WTC11 (cell line): ENCODE data around the gene ALDH16A1. TPM values are rescaled to one million over a fixed set of nuclear protein-coding genes. Genes with fewer than 3 reads are reported as not detected.
"Not testable (repeated sequence)": the region's sequence is repeated elsewhere in the genome, so short reads cannot be mapped to it uniquely, and the experiment has no call there.

Source experiments
- ATAC-seq: fragments of 200-7000 bp; cut with Tn5 transposase; 2 replicates; pipeline ENCODE4 v1.10.0; 2021; ENCODE audit warnings: mild to moderate bottlenecking, moderate library complexity
- CTCF ChIA-PET: fragments of 300-600 bp; sonication (Branson Sonifier 250); formaldehyde crosslinking; loops from one replicate; lab custom pipeline; 2021; ENCODE audit warnings: antibody characterized with exemption; lab: Charles Lee
- POLR2A ChIA-PET: fragments of 350-600 bp; sonication (Branson Sonifier 250); formaldehyde crosslinking; loops from one replicate; lab custom pipeline; 2021; ENCODE audit warnings: antibody characterized with exemption; lab: Charles Lee
- DNase-seq: peaks from one replicate; pipeline ENCODE4 v3.0.0; 2021; ENCODE audit warnings: low spot score
- H3K27ac Mint-ChIP-seq: 2 replicates; pipeline ENCODE4 v1.8.0; 2021; ENCODE audit warnings: mixed read lengths
- H3K27me3 Mint-ChIP-seq: 2 replicates; pipeline ENCODE4 v1.8.0; 2021; ENCODE audit warnings: low read depth, mild to moderate bottlenecking, moderate library complexity, mixed read lengths
- H3K36me3 Mint-ChIP-seq: 2 replicates; pipeline ENCODE4 v1.8.0; 2021; ENCODE audit warnings: mixed read lengths
- H3K4me1 Mint-ChIP-seq: 2 replicates; pipeline ENCODE4 v1.8.0; 2022; ENCODE audit warnings: mixed read lengths
- H3K4me3 Mint-ChIP-seq: 2 replicates; pipeline ENCODE4 v1.8.0; 2021; ENCODE audit warnings: mild to moderate bottlenecking, moderate library complexity, mixed read lengths
- H3K9me3 Mint-ChIP-seq: 2 replicates; pipeline ENCODE4 v1.8.0; 2021; ENCODE audit warnings: mixed read lengths
- CTCF ChIP-seq: fragments of 200-600 bp; IDR thresholded peaks from 2 replicates; pipeline ENCODE4 v1.8.0; 2022; ENCODE audit warnings: antibody characterized with exemption
- E2F5 ChIP-seq: sonication (generic); formaldehyde crosslinking; IDR thresholded peaks from 2 replicates; pipeline ENCODE4 v1.8.1; 2022; ENCODE audit warnings: mild to moderate bottlenecking, moderate library complexity, missing genetic modification reagents
- FOXJ3 ChIP-seq: sonication (generic); formaldehyde crosslinking; IDR thresholded peaks from 2 replicates; pipeline ENCODE4 v1.9.0; 2021; ENCODE audit warnings: missing genetic modification reagents, mild to moderate bottlenecking, borderline replicate concordance
- HMGA2 ChIP-seq: fragments of 250-450 bp; sonication (Bioruptor Pico); IDR thresholded peaks from 2 replicates; pipeline ENCODE4 v1.4.0; 2021; ENCODE audit warnings: mild to moderate bottlenecking, moderate library complexity
- HMGXB4 ChIP-seq: sonication (generic); formaldehyde crosslinking; IDR thresholded peaks from 2 replicates; pipeline ENCODE4 v1.8.1; 2023; ENCODE audit warnings: mild to moderate bottlenecking, moderate library complexity, missing genetic modification reagents
- NR2C2 ChIP-seq: sonication (generic); formaldehyde crosslinking; IDR thresholded peaks from 2 replicates; pipeline ENCODE4 v1.8.0; 2022; ENCODE audit warnings: mild to moderate bottlenecking, missing genetic modification reagents
- NR3C1 ChIP-seq: sonication (generic); formaldehyde crosslinking; conservative IDR thresholded peaks from 2 replicates; pipeline ENCODE4 v1.8.1; 2023; ENCODE audit warnings: low read depth, mild to moderate bottlenecking, missing genetic modification reagents
- SOX15 ChIP-seq: fragments of 250-450 bp; sonication (Bioruptor Pico); IDR thresholded peaks from 2 replicates; pipeline ENCODE4 v1.9.0; 2021; ENCODE audit warnings: mild to moderate bottlenecking
- SP1 ChIP-seq: sonication (generic); formaldehyde crosslinking; conservative IDR thresholded peaks from 2 replicates; pipeline ENCODE4 v1.8.1; 2022; ENCODE audit warnings: missing genetic modification reagents
- TP53 ChIP-seq: sonication (generic); formaldehyde crosslinking; IDR thresholded peaks from 2 replicates; pipeline ENCODE4 v1.8.1; 2023; ENCODE audit warnings: mild to moderate bottlenecking, missing genetic modification reagents
- ZMAT4 ChIP-seq: fragments of 250-450 bp; sonication (Bioruptor Pico); IDR thresholded peaks from 2 replicates; pipeline ENCODE4 v1.9.0; 2021; ENCODE audit warnings: mild to moderate bottlenecking
- ZNF121 ChIP-seq: sonication (generic); formaldehyde crosslinking; IDR thresholded peaks from 2 replicates; pipeline ENCODE4 v1.8.0; 2023; ENCODE audit warnings: missing genetic modification reagents
- ZNF232 ChIP-seq: sonication (generic); formaldehyde crosslinking; IDR thresholded peaks from 2 replicates; pipeline ENCODE4 v1.8.0; 2022; ENCODE audit warnings: mild to moderate bottlenecking, missing genetic modification reagents
- ZNF263 ChIP-seq: sonication (generic); formaldehyde crosslinking; IDR thresholded peaks from 2 replicates; pipeline ENCODE4 v1.8.1; 2022; ENCODE audit warnings: low read depth, mild to moderate bottlenecking, moderate library complexity, missing genetic modification reagents
- ZNF396 ChIP-seq: fragments of 250-450 bp; sonication (Bioruptor Pico); IDR thresholded peaks from 2 replicates; pipeline ENCODE4 v1.8.0; 2021; ENCODE audit warnings: mild to moderate bottlenecking, moderate library complexity, borderline replicate concordance
- ZNF416 ChIP-seq: fragments of 250-450 bp; sonication (Bioruptor Pico); IDR thresholded peaks from 2 replicates; pipeline ENCODE4 v1.9.0; 2021; ENCODE audit warnings: mild to moderate bottlenecking, inconsistent platforms
- ZNF423 ChIP-seq: fragments of 250-450 bp; sonication (Bioruptor Pico); IDR thresholded peaks from 2 replicates; pipeline ENCODE4 v2.1.2; 2022; ENCODE audit warnings: mild to moderate bottlenecking, moderate library complexity
- ZNF512 ChIP-seq: sonication (generic); formaldehyde crosslinking; IDR thresholded peaks from 2 replicates; pipeline ENCODE4 v1.8.1; 2022; ENCODE audit warnings: missing genetic modification reagents, borderline replicate concordance
- total RNA-seq: library from RNA; stranded (reverse); gene quantifications from 3 replicates; pipeline ENCODE4 v1.2.3, GENCODE V29; 2021
- TF ChIP-seq, protein P1 (sequence below): fragments of 250-450 bp; sonication (Bioruptor Pico); IDR thresholded peaks from 2 replicates; pipeline ENCODE4 v1.9.0; 2021; ENCODE audit warnings: moderate library complexity, mild to moderate bottlenecking, inconsistent platforms, borderline replicate concordance
- TF ChIP-seq, protein P2 (sequence below): sonication (generic); formaldehyde crosslinking; IDR thresholded peaks from 2 replicates; pipeline ENCODE4 v1.8.0; 2023; ENCODE audit warnings: missing genetic modification reagents

ALDH16A1 gene
- total RNA-seq, 1 experiment from 2014 or later = 44.3 TPM

- TF ChIP-seq ZNF396 (CRISPR knock-in tag) (no peak), SP1 (CRISPR knock-in tag) (no peak), FOXJ3 (CRISPR knock-in tag) (no peak), ZNF232 (no peak)
- TF ChIP-seq, protein P1, sequence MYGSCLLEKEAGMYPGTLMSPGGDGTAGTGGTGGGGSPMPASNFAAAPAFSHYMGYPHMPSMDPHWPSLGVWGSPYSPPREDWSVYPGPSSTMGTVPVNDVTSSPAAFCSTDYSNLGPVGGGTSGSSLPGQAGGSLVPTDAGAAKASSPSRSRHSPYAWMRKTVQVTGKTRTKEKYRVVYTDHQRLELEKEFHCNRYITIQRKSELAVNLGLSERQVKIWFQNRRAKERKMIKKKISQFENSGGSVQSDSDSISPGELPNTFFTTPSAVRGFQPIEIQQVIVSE = no peak
Observed at GRCh38 chr19:49470615-49470978, 17.6 kb downstream of the ALDH16A1 start (continued).

DNA sequence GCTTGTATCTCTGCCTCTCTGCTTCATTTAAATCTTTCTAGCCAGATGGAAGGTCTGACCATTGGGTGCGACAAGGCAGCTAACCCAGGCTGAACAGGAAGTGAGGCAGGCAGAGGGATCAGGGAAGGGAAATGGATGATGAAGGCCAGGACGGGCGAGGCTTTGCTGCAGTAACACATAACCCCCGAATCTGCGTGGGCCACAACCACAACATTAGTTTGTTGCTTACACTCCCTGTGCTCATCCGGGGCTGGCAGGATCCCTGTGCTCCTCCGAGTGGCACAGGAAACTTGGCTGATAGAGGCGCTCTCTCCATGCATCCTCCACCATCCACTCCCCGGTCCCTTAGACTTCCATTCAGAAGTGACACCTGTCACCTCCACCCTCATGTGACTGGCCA, 19.9 kb downstream of the ALDH16A1 start:
- peaks cover 16% of the 10 kb centered on the region for H3K4me1 Mint-ChIP-seq
- no peaks in the 10 kb centered on the region for H3K9me3 Mint-ChIP-seq
- TF ChIP-seq NR3C1 (CRISPR knock-in tag) = no peak
- no peak for TF ChIP-seq ZMAT4 (CRISPR knock-in tag)
- TF ChIP-seq, protein P2, sequence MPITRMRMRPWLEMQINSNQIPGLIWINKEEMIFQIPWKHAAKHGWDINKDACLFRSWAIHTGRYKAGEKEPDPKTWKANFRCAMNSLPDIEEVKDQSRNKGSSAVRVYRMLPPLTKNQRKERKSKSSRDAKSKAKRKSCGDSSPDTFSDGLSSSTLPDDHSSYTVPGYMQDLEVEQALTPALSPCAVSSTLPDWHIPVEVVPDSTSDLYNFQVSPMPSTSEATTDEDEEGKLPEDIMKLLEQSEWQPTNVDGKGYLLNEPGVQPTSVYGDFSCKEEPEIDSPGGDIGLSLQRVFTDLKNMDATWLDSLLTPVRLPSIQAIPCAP (CRISPR knock-in tag) = no peak
- no peak for TF ChIP-seq TP53
- no peak for TF ChIP-seq ZNF263 (CRISPR knock-in tag)
- no peak for TF ChIP-seq ZNF416 (CRISPR knock-in tag)
- no peak for TF ChIP-seq HMGA2 (CRISPR knock-in tag)
- TF ChIP-seq SOX15 (CRISPR knock-in tag) = no peak
- no peak for TF ChIP-seq NR2C2
- no peak for TF ChIP-seq CTCF
- ChIA-PET CTCF (interaction anchor here (0.7 to 2.5 kb wide), 13 partner anchors 8 to 172 kb away, joined by 3 to 11 read pairs (median 4); partner anchors contain the start of genes ALDH16A1, DKKL1, PIH1D1 and RRAS), POLR2A (interaction anchor here (0.5 to 1.0 kb wide), 2 partner anchors 20 to 120 kb away, joined by 3 to 6 read pairs; partner anchors contain the start of gene ALDH16A1)
- no peak overlapping the region for H3K27ac Mint-ChIP-seq
- no peak overlapping the region for H3K4me3 Mint-ChIP-seq
- peaks cover 17% of the 10 kb centered on the region for H3K27me3 Mint-ChIP-seq
- ATAC-seq (no peak), DNase-seq (no peak)
- H3K36me3 Mint-ChIP-seq = peaks cover 2% of the 10 kb centered on the region; the same call in 1 of the 2 replicates

- H3K4me3 Mint-ChIP-seq = peak overlapping the region; percentile 67
- ATAC-seq = not testable (repeated sequence)
- CTCF ChIA-PET = interaction anchor here (0.5 to 2.5 kb wide), 17 partner anchors 22 to 172 kb away, joined by 3 to 11 read pairs (median 4); partner anchors contain the start of genes DKKL1, PIH1D1, RRAS and TEAD2
Observed at GRCh38 chr19:49473501-49473867, 20.5 kb downstream of the ALDH16A1 start.

DNA sequence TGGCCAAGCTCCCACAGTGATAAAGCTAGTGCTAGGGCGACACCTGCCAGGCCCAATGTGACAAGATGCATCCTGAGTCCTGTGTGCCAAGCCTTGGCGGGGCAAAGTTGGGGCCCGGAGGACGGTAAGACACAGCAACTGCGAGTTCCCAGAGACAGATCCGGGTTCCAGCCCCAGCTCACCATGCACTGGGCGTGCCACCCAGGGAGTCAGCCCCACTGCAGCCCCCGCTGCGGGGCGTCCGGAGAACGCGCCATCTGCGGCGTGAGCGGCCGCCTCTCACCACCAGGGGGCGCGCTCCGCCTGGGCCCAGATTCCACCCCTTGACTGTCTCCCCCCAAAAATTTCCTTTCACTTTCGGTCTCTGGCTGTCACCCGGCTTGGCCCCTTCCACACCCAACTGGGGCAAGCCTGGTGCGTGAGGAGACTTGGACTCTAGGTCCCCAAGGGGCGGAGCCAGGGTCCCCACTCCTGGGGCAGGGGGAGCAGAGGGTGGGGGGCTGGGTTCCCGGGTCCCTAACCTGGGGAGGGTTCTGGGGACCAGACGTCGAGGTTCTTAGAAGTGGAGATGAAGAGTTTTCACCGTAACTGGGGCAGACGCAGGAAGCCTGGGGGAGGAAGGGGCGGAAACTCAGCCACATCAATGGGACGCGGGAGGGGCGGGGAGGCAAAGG, 21.0 kb downstream of the ALDH16A1 start, which contains the start of gene FLT3LG:
FLT3LG (plus strand) TSS at position 348 of the 674 bp plus-strand sequence. CDS start 425 bp downstream, outside the sequence.
- Mint-ChIP-seq H3K36me3 (no peaks in the 10 kb centered on the region), H3K27me3 (peaks cover 17% of the 10 kb centered on the region), H3K4me1 (peaks cover 12% of the 10 kb centered on the region), H3K27ac (no peak within 1 kb of the TSS), H3K9me3 (no peaks in the 10 kb centered on the region), H3K4me3 (peak within 1 kb of the TSS; percentile 67)
- DNase-seq (peak; percentile 67), ATAC-seq (no peak)
- ChIA-PET POLR2A (no interaction called here), CTCF (interaction anchor here (0.5 to 2.5 kb wide), 17 partner anchors 22 to 173 kb away, joined by 3 to 11 read pairs (median 4); partner anchors contain the start of genes DKKL1, PIH1D1, RRAS and TEAD2)
- TF ChIP-seq SP1 (CRISPR knock-in tag) = peak; percentile 49; the same call in 1 of the 2 replicates
- TF ChIP-seq ZNF512 (CRISPR knock-in tag) = no peak
- peak; percentile 89 for TF ChIP-seq ZNF423 (CRISPR knock-in tag)
- TF ChIP-seq CTCF = peak; percentile 96
- peak; percentile 75; the same call in 1 of the 2 replicates for TF ChIP-seq HMGXB4 (CRISPR knock-in tag)
- 0 out of 2 replicates have a peak, but pooled peaks have one; percentile 63 for TF ChIP-seq E2F5 (CRISPR knock-in tag)

More at GRCh38 chr19:49473501-49473867, 20.5 kb downstream of the ALDH16A1 start:
- POLR2A ChIA-PET, H3K27ac Mint-ChIP-seq, H3K36me3 Mint-ChIP-seq, H3K9me3 Mint-ChIP-seq, DNase-seq: not testable (repeated sequence)
- Mint-ChIP-seq H3K27me3 (peaks cover 17% of the 10 kb centered on the region), H3K4me1 (peaks cover 16% of the 10 kb centered on the region)
- peak; percentile 64; the same call in 1 of the 2 replicates for TF ChIP-seq ZNF121 (CRISPR knock-in tag)
